Measurements from ENCODE around the gene WDR70. TPM values are rescaled to one million over a fixed set of nuclear protein-coding genes. Genes with fewer than 3 reads are reported as not detected.

The WDR70 gene
- total and polyA plus RNA-seq, 10 of the 15 experiments (the other 5 are each of a cell fraction or from before 2014, with no cell fraction given), result 10.9 to 33.6 (median 29.1) TPM

DNA sequence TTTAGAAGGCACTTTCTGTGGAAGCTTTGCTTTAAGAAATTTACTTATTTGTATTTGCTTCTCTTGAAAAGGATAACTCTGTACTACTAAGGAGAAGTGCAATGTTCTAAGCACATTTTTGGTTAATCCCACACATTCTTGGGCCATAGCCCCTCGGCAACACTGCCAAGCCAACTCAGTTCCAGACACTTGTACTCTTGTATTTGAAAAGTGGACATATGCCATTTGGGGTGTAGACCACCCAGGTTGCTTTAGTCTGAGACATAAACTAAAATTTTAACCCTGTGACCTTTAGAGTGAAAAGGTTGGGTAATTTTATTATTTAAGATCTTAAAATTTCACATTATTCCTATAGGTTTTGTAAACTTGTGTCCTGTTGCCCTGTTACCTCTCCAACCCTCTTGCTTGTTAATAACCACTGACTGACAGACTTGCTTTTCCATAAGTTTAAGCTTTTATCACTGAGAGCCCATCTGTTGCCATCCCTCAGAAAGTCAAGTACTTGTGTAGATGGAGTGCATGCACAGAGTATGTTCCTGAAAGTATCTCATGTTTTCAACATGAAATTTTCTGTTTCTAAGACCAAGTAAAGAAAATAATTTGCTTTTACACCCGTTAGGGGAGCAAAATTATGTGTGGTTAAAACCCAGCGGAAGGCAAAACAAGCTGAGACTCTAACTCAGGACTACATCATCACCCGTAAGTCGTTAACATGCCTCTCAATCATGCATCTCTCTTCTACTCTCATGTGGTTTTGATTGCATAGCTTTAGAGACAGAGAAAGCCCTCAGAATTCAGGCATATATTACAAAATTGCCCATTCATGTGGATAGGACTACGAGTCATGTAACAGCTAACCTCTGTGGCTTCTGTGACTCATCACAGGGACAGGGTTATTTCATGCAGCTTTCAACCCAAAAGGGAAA is 343.4 kb downstream of the WDR70 start (continued):
- TF ChIP-seq ETV6 (conservative IDR thresholded peaks at IDR 0.05 in 1 of 2, IDR thresholded peaks at IDR 0.05 in 1 of 2; ENCODE audit: borderline replicate concordance in 1 of 2, low read depth in 1 of 2), result peak in 1 of 2 experiments; percentile 89; a peak in 1 of 4 replicates
- peak; percentile 41; the same call in 1 of the 2 replicates for TF ChIP-seq FOXM1 (IDR thresholded peaks at IDR 0.05; ENCODE audit: low read depth, low read length)
- TF ChIP-seq, protein P1, sequence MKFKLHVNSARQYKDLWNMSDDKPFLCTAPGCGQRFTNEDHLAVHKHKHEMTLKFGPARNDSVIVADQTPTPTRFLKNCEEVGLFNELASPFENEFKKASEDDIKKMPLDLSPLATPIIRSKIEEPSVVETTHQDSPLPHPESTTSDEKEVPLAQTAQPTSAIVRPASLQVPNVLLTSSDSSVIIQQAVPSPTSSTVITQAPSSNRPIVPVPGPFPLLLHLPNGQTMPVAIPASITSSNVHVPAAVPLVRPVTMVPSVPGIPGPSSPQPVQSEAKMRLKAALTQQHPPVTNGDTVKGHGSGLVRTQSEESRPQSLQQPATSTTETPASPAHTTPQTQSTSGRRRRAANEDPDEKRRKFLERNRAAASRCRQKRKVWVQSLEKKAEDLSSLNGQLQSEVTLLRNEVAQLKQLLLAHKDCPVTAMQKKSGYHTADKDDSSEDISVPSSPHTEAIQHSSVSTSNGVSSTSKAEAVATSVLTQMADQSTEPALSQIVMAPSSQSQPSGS (IDR thresholded peaks at IDR 0.05; ENCODE audit: low read length), result peak; percentile 26; the same call in 1 of the 2 replicates
- TF ChIP-seq, protein P2, sequence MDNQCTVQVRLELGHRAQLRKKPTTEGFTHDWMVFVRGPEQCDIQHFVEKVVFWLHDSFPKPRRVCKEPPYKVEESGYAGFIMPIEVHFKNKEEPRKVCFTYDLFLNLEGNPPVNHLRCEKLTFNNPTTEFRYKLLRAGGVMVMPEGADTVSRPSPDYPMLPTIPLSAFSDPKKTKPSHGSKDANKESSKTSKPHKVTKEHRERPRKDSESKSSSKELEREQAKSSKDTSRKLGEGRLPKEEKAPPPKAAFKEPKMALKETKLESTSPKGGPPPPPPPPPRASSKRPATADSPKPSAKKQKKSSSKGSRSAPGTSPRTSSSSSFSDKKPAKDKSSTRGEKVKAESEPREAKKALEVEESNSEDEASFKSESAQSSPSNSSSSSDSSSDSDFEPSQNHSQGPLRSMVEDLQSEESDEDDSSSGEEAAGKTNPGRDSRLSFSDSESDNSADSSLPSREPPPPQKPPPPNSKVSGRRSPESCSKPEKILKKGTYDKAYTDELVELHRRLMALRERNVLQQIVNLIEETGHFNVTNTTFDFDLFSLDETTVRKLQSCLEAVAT (IDR thresholded peaks at IDR 0.05), result no peak
- TF ChIP-seq CREB1 (IDR thresholded peaks at IDR 0.05; ENCODE audit: low read depth), result peak; percentile 74; the same call in 1 of the 2 replicates
- peak in 1 of 2 experiments; percentile 46; a peak in 1 of 4 replicates for TF ChIP-seq EP300 (IDR thresholded peaks at IDR 0.05; ENCODE audit: borderline replicate concordance in 1 of 2, control insufficient read depth in 1 of 2, low read depth in 2 of 2, low read length in 2 of 2)
- 0 out of 4 replicates have a peak, but pooled peaks of 1 of the 2 experiments have one; percentile 21 for TF ChIP-seq SRF (IDR thresholded peaks at IDR 0.05; ENCODE audit: low read depth in 2 of 2, low read length in 2 of 2)
- TF ChIP-seq ASH2L (IDR thresholded peaks at IDR 0.05; ENCODE audit: borderline replicate concordance, low read depth), result no peak
- TF ChIP-seq MXI1 (IDR thresholded peaks at IDR 0.05; ENCODE audit: low read depth, low read length), result peak; percentile 38; the same call in 1 of the 2 replicates
- TF ChIP-seq IKZF2 (IDR thresholded peaks at IDR 0.05), result peak; percentile 12 to 43; a peak in 2 of 4 replicates
- TF ChIP-seq, protein P3, sequence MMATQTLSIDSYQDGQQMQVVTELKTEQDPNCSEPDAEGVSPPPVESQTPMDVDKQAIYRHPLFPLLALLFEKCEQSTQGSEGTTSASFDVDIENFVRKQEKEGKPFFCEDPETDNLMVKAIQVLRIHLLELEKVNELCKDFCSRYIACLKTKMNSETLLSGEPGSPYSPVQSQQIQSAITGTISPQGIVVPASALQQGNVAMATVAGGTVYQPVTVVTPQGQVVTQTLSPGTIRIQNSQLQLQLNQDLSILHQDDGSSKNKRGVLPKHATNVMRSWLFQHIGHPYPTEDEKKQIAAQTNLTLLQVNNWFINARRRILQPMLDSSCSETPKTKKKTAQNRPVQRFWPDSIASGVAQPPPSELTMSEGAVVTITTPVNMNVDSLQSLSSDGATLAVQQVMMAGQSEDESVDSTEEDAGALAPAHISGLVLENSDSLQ (IDR thresholded peaks at IDR 0.05), result peak; percentile 79
- TF ChIP-seq FOS (IDR thresholded peaks at IDR 0.05; ENCODE audit: borderline replicate concordance, extremely low read depth, insufficient read length), result no peak
- no peak for TF ChIP-seq BRCA1 (IDR thresholded peaks at IDR 0.05; ENCODE audit: low read depth, low read length)
- TF ChIP-seq NFYA (IDR thresholded peaks at IDR 0.05; ENCODE audit: borderline replicate concordance, low read depth, low read length), result no peak
- peak; percentile 54; the same call in 1 of the 2 replicates for TF ChIP-seq PAX5 (IDR thresholded peaks at IDR 0.05; ENCODE audit: borderline replicate concordance, low read depth, low read length)
- TF ChIP-seq ZBED1 (IDR thresholded peaks at IDR 0.05; ENCODE audit: borderline replicate concordance), result peak; percentile 28; the same call in 1 of the 2 replicates
- TF ChIP-seq ESRRA (IDR thresholded peaks at IDR 0.05; ENCODE audit: low read length), result no peak

Data from GM12878 (cell line).